Hindlimb muscle (tissue), 1 donor: Measurements from ENCODE around the gene TMEM174. TPM values are rescaled to one million over a fixed set of nuclear protein-coding genes. Genes with fewer than 3 reads are reported as not detected.
"Not testable (repeated sequence)": the region's sequence is repeated elsewhere in the genome, so short reads cannot be mapped to it uniquely, and the experiment has no call there.

Source experiments
- DNase-seq: peaks from one replicate; pipeline ENCODE4 v3.0.0-alpha.2; 2013
- polyA plus RNA-seq: library from polyadenylated mRNA; unstranded; fragments of 120-200 nt; gene quantifications from one replicate; pipeline ENCODE4 v1.2.1, GENCODE V29; 2013; ENCODE audit not compliant: insufficient read length

TMEM174 gene
- polyA plus RNA-seq, 1 donor: not detected

- no peak for DNase-seq
Observed at GRCh38 chr5:73197637-73198257, 24.8 kb downstream of the TMEM174 start.

DNA sequence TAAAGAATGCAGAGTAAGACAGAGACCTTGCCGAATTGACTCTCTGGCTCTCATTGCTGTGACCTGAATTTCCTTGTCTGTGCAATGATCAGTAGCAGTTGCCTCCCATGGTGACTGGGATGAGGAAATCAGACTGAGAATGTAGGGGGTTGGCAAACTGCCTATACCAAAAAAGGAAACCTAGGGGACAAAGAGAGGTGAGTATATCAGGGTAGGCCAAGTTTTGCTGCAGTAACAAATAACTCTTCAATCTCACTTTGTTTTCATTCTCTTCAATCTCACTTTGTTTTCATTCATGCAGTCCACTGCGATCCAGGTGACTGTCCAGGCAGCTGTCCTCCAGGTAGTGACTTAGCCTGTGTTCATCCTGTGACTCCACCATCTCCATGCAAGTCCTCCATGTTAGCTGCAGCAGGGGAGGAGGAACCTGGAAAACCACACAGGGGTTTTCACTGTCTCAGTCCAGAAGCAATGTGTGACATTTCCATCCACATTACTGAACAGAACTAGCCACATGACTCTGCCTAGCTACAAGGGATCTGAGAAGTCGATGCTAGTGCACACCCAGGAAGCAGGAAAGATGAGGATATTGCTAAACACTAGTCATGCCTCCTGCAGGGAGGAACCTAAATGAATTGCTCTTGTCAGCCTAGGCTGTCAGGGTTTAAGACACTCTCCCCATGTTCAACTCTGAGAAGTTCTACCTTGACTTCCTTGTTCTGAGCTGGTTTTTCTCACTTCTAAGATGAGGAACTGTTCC, 26.0 kb downstream of the TMEM174 start:
- no peak for DNase-seq

DNA sequence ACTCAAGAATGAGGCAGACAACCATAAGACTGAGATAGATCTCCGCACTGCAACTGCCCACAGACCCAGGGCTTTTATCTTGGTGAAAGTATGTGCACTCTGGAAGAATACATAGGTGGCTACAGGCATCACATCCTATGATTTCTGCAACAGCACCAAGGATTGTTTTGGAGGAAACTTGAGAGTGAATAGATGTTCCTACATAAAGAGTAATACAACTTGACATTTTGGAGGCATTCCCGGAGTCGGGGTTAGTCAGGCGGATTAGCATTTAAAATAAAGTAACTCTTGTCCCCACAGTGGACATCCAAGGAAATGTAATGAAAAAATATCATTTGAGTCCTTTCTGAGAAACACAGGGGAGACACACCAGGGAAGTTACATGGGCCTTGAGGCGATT, 26.7 kb downstream of the TMEM174 start:
- DNase-seq: no peak

DNA sequence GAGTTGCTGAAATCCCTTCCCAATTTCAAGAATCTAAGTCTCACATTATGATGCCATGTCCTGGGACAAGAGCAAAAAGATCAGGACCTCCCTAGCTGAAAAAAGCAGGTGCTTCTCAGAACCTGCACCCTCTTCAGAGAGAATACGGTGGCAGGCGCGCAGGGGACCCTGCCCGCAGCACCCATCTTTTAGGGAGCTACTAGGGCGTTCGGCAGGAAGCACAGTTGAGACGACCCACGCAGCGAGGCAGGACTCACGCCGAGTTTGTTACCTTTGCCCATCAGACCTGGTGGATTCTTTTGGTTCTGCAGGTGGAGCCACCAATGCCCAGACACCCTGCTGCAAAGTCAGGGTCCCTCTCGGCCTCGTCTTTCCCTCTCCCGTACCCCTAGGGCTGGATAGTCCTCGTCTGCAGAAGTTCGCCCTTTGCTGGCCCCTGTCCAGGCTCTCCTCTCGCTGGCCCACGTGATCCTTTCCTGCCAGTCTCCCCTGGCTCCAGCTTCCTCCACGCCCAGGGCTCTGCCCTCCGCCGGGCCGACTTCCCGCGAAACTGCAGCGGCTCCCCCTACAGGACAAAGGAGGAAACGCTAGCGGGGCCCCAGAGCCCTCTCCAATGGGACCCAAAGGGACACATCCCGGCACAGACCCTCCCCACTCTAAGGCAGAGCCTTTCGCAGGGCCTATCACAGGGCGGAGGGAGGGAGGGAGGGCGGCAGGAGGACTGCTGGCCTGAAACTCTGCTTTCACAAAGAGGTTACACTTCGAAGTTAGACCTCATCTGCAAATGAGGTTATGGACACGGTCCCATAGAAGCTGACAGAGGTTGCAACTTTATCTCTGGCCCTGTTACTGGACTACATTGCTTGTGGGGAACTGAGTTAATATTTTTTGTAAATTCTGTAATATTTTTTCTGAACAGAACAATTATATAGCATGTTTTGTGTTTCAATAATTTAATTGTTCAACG, 28.8 kb downstream of the TMEM174 start:
- DNase-seq: no peak

DNA sequence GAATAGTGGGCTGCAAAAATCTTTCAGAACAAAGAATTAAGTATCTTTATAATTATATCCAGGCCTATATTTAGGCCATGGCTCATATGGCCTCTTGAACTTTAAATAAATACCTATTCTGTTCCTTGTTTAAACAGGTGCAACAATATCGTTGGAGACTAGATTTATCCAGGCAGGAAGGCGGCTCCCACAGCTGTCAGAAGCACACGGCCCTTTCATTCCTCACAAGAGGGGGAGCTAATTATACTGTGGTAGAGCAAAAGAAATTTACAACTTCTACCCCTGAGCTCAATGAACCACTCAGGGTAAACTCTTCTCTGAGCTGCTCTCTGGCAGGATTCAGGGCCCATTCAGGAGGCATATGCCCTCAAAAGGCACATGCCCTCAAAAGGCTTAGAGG, 31.3 kb downstream of the TMEM174 start:
- no peak for DNase-seq

DNA sequence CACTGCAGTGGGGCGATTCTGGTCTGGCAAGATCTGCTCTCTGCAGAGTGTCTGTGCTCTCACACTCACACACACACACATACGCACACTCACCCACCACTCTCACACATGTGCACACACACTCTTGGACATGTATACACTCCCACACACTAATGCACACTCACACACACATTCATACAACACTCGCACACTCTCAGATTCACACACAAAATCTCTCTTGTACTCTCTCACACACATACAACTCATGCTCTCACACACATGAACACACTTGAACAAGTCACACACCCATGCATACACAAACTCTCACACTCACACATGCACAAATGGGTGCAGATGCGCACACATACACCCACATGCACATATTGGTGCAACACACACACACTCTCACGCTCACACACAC, 31.7 kb downstream of the TMEM174 start:
- no peak for DNase-seq

GRCh38 chr5:73205305-73205704, 32.3 kb downstream of the TMEM174 start:
- no peak for DNase-seq

- not testable (repeated sequence) for DNase-seq
Observed at GRCh38 chr5:73207239-73207638, 34.2 kb downstream of the TMEM174 start.

DNA sequence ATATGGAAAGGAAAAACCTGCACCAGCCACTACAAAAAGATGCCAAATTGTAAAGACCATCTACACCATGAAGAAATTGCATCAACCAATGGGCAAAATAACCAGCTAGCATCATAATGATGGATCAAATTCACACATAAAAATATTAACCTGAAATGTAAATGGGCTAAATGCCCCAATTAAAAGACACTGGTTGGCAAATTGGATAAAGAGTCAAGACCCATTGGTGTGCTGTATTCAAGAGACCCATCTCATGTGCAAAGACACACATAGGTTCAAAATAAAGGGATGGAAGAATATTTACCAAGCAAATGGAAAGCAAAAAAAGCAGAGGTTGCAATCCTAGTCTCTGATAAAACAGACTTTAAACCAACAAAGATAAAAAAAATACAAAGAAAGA, 36.1 kb downstream of the TMEM174 start:
- DNase-seq: not testable (repeated sequence)

GRCh38 chr5:73212693-73213092, 39.7 kb downstream of the TMEM174 start:
- DNase-seq: not testable (repeated sequence)

GRCh38 chr5:73213566-73213998, 40.6 kb downstream of the TMEM174 start:
- no peak for DNase-seq

DNA sequence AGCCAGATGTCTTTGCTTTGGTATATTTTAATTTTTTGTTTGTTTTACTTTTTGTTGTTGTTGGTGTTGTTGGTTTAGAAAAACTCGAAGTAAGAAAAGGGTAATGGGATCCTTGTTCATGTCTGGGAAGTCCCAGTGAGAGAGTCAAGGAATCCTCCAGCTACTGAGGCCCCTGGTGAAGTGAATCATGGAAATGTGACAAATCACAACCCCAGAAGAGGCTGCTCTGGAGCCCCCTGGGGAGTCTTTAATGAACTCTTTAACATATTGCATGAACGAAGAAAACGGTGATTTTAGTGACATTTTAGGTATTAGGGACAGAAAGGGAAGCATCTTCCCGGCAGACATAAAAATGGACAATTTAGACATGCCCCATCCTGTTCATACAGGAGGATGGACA, 41.3 kb downstream of the TMEM174 start:
- DNase-seq: no peak

DNA sequence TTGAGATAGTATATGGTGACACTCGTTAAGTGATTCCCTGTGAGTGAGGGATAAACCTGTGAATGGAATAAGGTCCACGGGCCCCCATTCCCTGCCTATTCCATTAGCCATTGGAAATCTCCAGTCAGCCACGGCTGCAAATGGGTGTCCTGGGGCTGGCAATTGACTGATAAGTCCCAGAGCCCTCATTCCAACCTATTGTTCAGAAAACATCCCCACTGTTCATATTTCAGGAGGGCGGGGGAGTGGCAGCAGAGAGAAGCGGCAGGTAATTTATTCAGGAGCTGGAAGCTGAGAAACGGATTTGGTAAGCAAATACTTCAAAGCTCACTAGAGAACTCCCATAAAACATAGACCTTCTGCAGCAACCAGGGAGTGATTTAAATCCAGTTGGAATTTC, 42.0 kb downstream of the TMEM174 start:
- DNase-seq: no peak

GRCh38 chr5:73215531-73215890, 42.5 kb downstream of the TMEM174 start:
- no peak for DNase-seq

- peak; percentile 79 for DNase-seq
Observed at GRCh38 chr5:73215891-73216610, 43.1 kb downstream of the TMEM174 start.

- DNase-seq: no peak
Observed at GRCh38 chr5:73218552-73219171, 45.7 kb downstream of the TMEM174 start.

DNA sequence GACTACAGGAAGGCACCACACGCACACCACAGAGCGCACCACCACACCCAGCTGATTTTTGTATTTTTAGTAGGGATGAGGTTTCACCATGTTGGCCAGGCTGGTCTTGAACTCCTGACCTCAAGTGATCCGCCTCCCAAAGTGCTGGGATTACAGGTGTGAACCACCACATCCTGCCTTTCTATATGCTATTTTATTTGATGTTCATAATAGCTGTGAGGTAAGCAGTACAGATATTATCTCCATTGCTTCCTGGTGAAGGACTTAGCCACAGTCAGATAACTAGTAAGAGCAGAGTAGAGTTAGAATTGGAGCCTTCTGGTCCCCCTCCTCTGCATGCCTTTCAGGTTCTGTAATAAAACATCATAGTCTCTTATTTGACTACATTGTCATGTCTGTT, 46.3 kb downstream of the TMEM174 start:
- DNase-seq: not testable (repeated sequence)

DNA sequence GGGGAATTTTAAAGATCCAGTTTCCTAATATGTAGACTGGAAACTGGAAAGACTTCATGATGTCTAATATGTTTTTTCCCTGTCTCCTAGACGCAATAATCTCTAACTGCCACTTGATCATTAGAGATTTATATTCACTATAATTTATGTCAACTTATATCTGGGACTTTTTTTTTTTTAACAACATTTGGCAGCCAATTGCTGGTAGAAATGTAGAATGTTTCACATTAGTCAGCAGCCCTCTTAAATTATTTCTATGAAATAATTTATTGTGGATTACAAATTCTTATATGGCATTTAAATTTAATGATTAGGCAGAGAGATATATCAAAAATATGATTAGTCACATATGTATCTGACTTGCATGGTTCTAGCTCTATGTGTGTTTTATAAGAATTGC, 48.2 kb downstream of the TMEM174 start:
- DNase-seq: no peak

GRCh38 chr5:73221726-73222125, 48.7 kb downstream of the TMEM174 start:
- DNase-seq: no peak

GRCh38 chr5:73222173-73222572, 49.2 kb downstream of the TMEM174 start:
- no peak for DNase-seq
